ENCODE data around the gene OXA1L.
A peak's percentile ranks its signal among the peaks of the same experiment; 100 is the strongest.

GRCh38 chr14:22822016-22822570 lies 55.6 kb downstream of the OXA1L start:
- no peak for TF ChIP-seq CTCF (IDR thresholded peaks at IDR 0.05)
- TF ChIP-seq EZH2phosphoT487 (IDR thresholded peaks at IDR 0.05): peak; percentile 39
- no peak for TF ChIP-seq EZH2 (IDR thresholded peaks at IDR 0.05)

Measured in neural progenitor cell (in vitro differentiated cells).